Measurements from ENCODE around the gene FCHSD2.

FCHSD2 gene

DNA sequence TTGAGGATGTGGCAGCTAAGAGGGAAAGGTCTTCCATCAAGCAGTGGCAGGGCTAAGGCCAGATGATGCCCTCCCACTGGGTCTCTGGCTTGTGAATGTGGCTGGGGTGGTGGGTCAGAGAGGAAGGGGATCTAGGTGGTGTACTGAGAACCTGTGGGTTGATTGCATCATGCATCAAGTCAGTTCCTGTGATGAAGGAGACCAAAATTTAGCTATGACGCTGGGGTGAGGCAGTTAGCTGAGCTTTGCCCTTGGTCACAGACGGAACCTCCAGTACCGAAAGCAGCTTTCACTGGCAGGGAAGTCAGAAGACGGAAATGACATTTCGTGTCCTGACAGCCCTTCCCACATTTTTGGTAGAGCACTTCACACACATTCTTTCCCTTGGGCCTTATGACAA, 307.2 kb downstream of the FCHSD2 start:
- peaks cover 8% of the 10 kb centered on the region for H3K36me3 ChIP-seq (ENCODE audit: insufficient read depth, insufficient read length, low read length)

GRCh38 chr11:72833811-72834493, 308.2 kb downstream of the FCHSD2 start:
- no peak for DNase-seq (ENCODE audit: low read depth, low spot score)
- Histone ChIP-seq H3K4me3 (ENCODE audit: insufficient read length, low read depth) (no peak overlapping the region), H3K9me3 (ENCODE audit: insufficient read depth, low read length) (no peaks in the 10 kb centered on the region), H3K9ac (ENCODE audit: insufficient read length, low read depth) (no peak overlapping the region), H3K36me3 (ENCODE audit: insufficient read depth, insufficient read length, low read length) (peaks cover 12% of the 10 kb centered on the region), H3K27me3 (ENCODE audit: insufficient read depth, insufficient read length) (no peaks in the 10 kb centered on the region), H3K4me1 (ENCODE audit: insufficient read depth, insufficient read length) (no peaks in the 10 kb centered on the region)
- TF ChIP-seq SUZ12 (IDR thresholded peaks at IDR 0.05; ENCODE audit: extremely low read depth, insufficient read depth, insufficient read length) (no peak), ZNF274 (IDR thresholded peaks at IDR 0.05; ENCODE audit: low read depth, low read length) (no peak), YY1 (IDR thresholded peaks at IDR 0.05; ENCODE audit: insufficient read depth, insufficient read length) (no peak)

More for the DNA sequence above, 307.2 kb downstream of the FCHSD2 start:
- no peak overlapping the region for H3K4me3 ChIP-seq (ENCODE audit: insufficient read length, low read depth)
- H3K4me1 ChIP-seq (ENCODE audit: insufficient read depth, insufficient read length): no peaks in the 10 kb centered on the region
- no peaks in the 10 kb centered on the region for H3K9me3 ChIP-seq (ENCODE audit: insufficient read depth, low read length)
- DNase-seq (ENCODE audit: low read depth, low spot score): no peak
- TF ChIP-seq YY1 (IDR thresholded peaks at IDR 0.05; ENCODE audit: insufficient read depth, insufficient read length): no peak
- no peak for TF ChIP-seq ZNF274 (IDR thresholded peaks at IDR 0.05; ENCODE audit: low read depth, low read length)
- no peak for TF ChIP-seq SUZ12 (IDR thresholded peaks at IDR 0.05; ENCODE audit: extremely low read depth, insufficient read depth, insufficient read length)
- no peak overlapping the region for H3K9ac ChIP-seq (ENCODE audit: insufficient read length, low read depth)
- H3K27me3 ChIP-seq (ENCODE audit: insufficient read depth, insufficient read length): no peaks in the 10 kb centered on the region

DNA sequence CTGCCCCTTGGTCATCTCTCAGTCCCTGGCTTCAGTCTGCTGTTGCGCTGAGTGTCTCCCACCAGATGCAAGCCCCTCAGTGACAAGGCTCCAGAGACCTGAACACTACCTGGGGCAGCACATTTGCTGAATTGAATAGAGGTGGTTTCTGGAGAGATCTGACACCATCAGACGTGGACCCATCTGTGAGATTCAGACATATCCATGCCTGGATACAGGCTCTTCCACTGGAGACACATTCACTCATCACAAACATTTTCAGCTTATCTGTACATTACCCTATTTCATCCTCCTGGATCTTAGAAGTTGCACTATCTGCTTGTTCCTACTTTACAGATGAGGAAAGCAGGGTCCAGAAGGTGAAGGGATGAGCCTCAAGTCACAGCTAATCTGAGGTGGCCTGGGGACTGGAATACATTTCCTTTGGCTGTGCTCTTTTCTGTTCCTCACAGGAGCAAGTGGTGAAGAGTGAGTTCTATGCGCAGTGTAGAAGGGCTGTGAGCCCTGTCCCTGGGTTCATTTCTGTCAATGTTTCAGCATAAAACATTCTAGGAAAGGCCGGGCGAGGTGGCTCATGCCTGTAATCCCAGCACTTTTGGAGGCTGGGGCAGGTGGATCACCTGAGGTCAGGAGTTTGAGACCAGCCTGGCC, 308.9 kb downstream of the FCHSD2 start:
- Histone ChIP-seq H3K9ac (ENCODE audit: insufficient read length, low read depth) (no peak overlapping the region), H3K4me1 (ENCODE audit: insufficient read depth, insufficient read length) (no peaks in the 10 kb centered on the region), H3K4me3 (ENCODE audit: insufficient read length, low read depth) (no peak overlapping the region), H3K27me3 (ENCODE audit: insufficient read depth, insufficient read length) (no peaks in the 10 kb centered on the region), H3K9me3 (ENCODE audit: insufficient read depth, low read length) (no peaks in the 10 kb centered on the region), H3K36me3 (ENCODE audit: insufficient read depth, insufficient read length, low read length) (peaks cover 17% of the 10 kb centered on the region)
- no peak for DNase-seq (ENCODE audit: low read depth, low spot score)
- TF ChIP-seq SUZ12 (IDR thresholded peaks at IDR 0.05; ENCODE audit: extremely low read depth, insufficient read depth, insufficient read length): no peak
- TF ChIP-seq ZNF274 (IDR thresholded peaks at IDR 0.05; ENCODE audit: low read depth, low read length): no peak
- TF ChIP-seq YY1 (IDR thresholded peaks at IDR 0.05; ENCODE audit: insufficient read depth, insufficient read length): no peak

DNA sequence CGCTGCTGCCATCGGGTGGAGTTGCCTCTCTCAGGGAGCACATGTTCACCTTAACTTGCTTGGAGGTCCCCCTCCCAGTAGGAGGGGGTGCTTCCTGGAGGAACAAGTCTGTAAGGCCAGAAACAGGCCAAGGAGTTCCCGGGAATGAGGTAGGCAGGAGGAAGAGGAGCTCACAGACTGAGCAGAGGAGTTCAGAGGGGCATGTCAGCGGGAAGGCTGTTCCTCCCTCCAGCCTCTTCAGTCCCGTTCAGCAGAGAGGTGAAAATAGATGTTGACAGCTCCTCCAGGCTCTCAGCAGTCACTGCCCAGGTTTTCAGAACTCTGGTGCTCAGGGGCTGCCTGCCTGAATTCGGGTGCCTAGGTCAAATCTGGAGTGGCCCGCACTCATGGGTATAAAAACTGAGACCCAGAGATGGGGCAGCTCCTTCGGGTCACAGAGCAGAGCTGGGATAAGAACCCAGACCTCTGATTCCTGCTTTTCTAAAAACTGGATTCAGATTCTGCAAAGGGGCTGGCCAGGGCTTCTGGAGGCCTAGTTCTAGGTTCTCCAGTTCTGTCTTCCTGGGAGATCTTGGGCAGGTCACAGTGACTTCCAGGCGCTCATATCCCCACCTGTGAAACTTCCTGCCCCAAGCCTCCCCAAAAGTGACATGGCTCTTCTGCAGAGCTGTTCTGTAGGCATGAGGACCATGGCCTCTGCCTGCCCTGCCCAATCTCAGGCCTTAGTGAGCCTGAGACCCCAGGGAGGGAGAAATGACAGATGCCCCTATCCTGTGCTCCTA, 309.6 kb downstream of the FCHSD2 start:
- no peak overlapping the region for H3K9ac ChIP-seq (ENCODE audit: insufficient read length, low read depth)
- H3K9me3 ChIP-seq (ENCODE audit: insufficient read depth, low read length): no peaks in the 10 kb centered on the region
- no peaks in the 10 kb centered on the region for H3K4me1 ChIP-seq (ENCODE audit: insufficient read depth, insufficient read length)
- H3K27me3 ChIP-seq (ENCODE audit: insufficient read depth, insufficient read length): no peaks in the 10 kb centered on the region
- TF ChIP-seq ZNF274 (IDR thresholded peaks at IDR 0.05; ENCODE audit: low read depth, low read length): no peak
- no peak overlapping the region for H3K4me3 ChIP-seq (ENCODE audit: insufficient read length, low read depth)
- peaks cover 11% of the 10 kb centered on the region for H3K36me3 ChIP-seq (ENCODE audit: insufficient read depth, insufficient read length, low read length)
- DNase-seq (ENCODE audit: low read depth, low spot score): no peak

DNA sequence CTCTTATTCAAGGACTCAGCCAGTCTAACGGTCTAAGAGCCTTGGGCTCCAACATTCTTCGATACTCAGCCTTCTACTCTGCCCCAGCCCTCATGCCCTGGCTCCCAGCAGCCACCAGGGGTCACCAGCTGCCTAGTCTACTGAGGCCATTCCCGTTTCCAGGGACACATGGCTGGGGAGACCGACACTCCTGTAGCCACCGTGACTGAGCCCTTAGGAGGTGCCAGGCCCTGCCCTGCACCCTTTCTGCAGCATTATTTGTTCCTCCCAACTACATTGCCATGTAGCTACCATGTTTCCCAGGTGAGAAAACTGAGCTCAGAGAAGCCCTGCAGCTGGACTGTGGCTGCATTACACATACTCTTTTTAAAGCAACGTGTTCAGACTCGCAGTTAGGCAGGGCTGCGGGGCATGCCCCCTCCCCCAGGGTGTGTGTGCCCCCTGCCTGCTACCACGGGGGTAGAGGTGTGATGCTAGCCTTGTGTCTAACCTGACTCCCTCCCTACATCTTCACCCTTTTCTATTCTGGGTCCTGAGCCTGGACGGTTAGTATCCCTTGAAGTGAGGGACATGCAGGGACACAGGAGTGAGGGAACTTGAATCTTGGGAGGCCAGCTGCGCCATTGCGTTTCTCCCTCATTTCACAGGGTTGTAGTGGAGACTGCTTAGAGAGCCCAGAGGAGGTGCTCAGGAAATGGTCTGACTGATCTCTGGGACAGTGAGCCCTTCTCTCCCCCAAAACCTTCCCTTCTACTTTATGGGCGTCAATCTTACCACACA, 310.4 kb downstream of the FCHSD2 start:
- DNase-seq (ENCODE audit: low read depth, low spot score): peak; percentile 75
- H3K36me3 ChIP-seq (ENCODE audit: insufficient read depth, insufficient read length, low read length): peaks cover 11% of the 10 kb centered on the region

GRCh38 chr11:72829884-72830533, 312.1 kb downstream of the FCHSD2 start:
- H3K9ac ChIP-seq (ENCODE audit: insufficient read length, low read depth): no peak overlapping the region
- H3K4me1 ChIP-seq (ENCODE audit: insufficient read depth, insufficient read length): peaks cover 2% of the 10 kb centered on the region
- no peak overlapping the region for H3K4me3 ChIP-seq (ENCODE audit: insufficient read length, low read depth)
- no peak for TF ChIP-seq YY1 (IDR thresholded peaks at IDR 0.05; ENCODE audit: insufficient read depth, insufficient read length)
- no peak for TF ChIP-seq ZNF274 (IDR thresholded peaks at IDR 0.05; ENCODE audit: low read depth, low read length)
- TF ChIP-seq SUZ12 (IDR thresholded peaks at IDR 0.05; ENCODE audit: extremely low read depth, insufficient read depth, insufficient read length): no peak
- no peak for DNase-seq (ENCODE audit: low read depth, low spot score)
- H3K9me3 ChIP-seq (ENCODE audit: insufficient read depth, low read length): no peaks in the 10 kb centered on the region
- peaks cover 11% of the 10 kb centered on the region for H3K36me3 ChIP-seq (ENCODE audit: insufficient read depth, insufficient read length, low read length)
- no peaks in the 10 kb centered on the region for H3K27me3 ChIP-seq (ENCODE audit: insufficient read depth, insufficient read length)

More for the DNA sequence above, 310.4 kb downstream of the FCHSD2 start:
- Histone ChIP-seq H3K9me3 (ENCODE audit: insufficient read depth, low read length) (no peaks in the 10 kb centered on the region), H3K9ac (ENCODE audit: insufficient read length, low read depth) (no peak overlapping the region), H3K4me3 (ENCODE audit: insufficient read length, low read depth) (no peak overlapping the region), H3K27me3 (ENCODE audit: insufficient read depth, insufficient read length) (no peaks in the 10 kb centered on the region), H3K4me1 (ENCODE audit: insufficient read depth, insufficient read length) (no peaks in the 10 kb centered on the region)
- TF ChIP-seq SUZ12 (IDR thresholded peaks at IDR 0.05; ENCODE audit: extremely low read depth, insufficient read depth, insufficient read length) (no peak), YY1 (IDR thresholded peaks at IDR 0.05; ENCODE audit: insufficient read depth, insufficient read length) (no peak), ZNF274 (IDR thresholded peaks at IDR 0.05; ENCODE audit: low read depth, low read length) (no peak)

All from NT2/D1 (cell line).